Gastrocnemius medialis (tissue), 4 donors: ENCODE results near the gene RPGRIP1. TPM values are rescaled to one million over a fixed set of nuclear protein-coding genes. Genes with fewer than 3 reads are reported as not detected.

Experiments used
- ATAC-seq, 2 donors: fragments of 150-250 bp; one replicate each; pipeline ENCODE4 v1.9.1; 2016
- DNase-seq, 2 donors: peaks; one replicate each; pipeline ENCODE4 v3.0.0-alpha.2; 2019
- H3K27ac ChIP-seq, 4 donors: fragments of 200-600 bp; sonication (generic); 1 replicate in 1 of 4; 2 replicates in 3 of 4; pipeline ENCODE4 v1.5.1; 2016 to 2018; ENCODE audit warnings: mild to moderate bottlenecking in 2 of 4, moderate library complexity in 1 of 4
- H3K27me3 ChIP-seq, 3 donors: fragments of 200-600 bp; sonication (generic) in 2 of 3; 1 replicate in 1 of 3; 2 replicates in 2 of 3; pipeline versions ENCODE4 v1.5.1 to v1.6.0; 2016 to 2019; ENCODE audit warnings: mild to moderate bottlenecking in 1 of 3, moderate library complexity in 1 of 3
- H3K36me3 ChIP-seq, 2 donors: fragments of 200-600 bp; sonication (generic) in 1 of 2; one replicate each; pipeline ENCODE4 v1.5.1; 2017 to 2018
- H3K4me1 ChIP-seq, 2 donors: fragments of 200-600 bp; sonication (generic) in 1 of 2; one replicate each; pipeline ENCODE4 v1.5.1; 2016 to 2017; ENCODE audit warnings: mild to moderate bottlenecking in 2 of 2
- H3K4me3 ChIP-seq, 4 donors: fragments of 200-600 bp; sonication (generic) in 3 of 4; 1 replicate in 1 of 4; 2 replicates in 3 of 4; pipeline ENCODE4 v1.5.1; 2016 to 2019; ENCODE audit warnings: mild to moderate bottlenecking in 2 of 4
- H3K9me3 ChIP-seq, 3 donors: fragments of 200-600 bp; sonication (generic) in 2 of 3; 1 replicate in 1 of 3; 2 replicates in 2 of 3; pipeline ENCODE4 v1.5.1; 2016 to 2019
- CTCF ChIP-seq, 5 experiments: fragments of 450-650 bp in 3 of 5; fragments of 200-600 bp in 2 of 5; sonication (generic) in 2 of 5; IDR thresholded peaks in 4 of 5; conservative IDR thresholded peaks in 1 of 5; 1 replicate in 4 of 5; 2 replicates in 1 of 5; pipeline ENCODE4 v1.5.1; 2016 to 2019; ENCODE audit warnings: antibody characterized with exemption in 5 of 5, mild to moderate bottlenecking in 3 of 5, moderate library complexity in 3 of 5
- POLR2A ChIP-seq, 2 donors: fragments of 450-650 bp; IDR thresholded peaks; one replicate each; pipeline ENCODE4 v1.6.1; 2017; ENCODE audit warnings: antibody characterized with exemption in 2 of 2, mild to moderate bottlenecking in 2 of 2, moderate library complexity in 2 of 2
- in situ Hi-C, 4 donors: fragments of 200-750 bp; cut with MboI; loops; one replicate each; pipeline versions ENCODE4 v1.15.0 to v1.8.0; 2017; ENCODE audit warnings: low sequenced_read_pairs in 4 of 4
- intact Hi-C: fragments of 100-400 bp; cut with DNase I; formaldehyde crosslinking; loops from one replicate; pipeline ENCODE4 v1.15.1; 2023; ENCODE audit warnings: low total_unique reads
- total RNA-seq, 4 donors: library from RNA; depleted of rRNA; stranded (reverse); fragments of >200 nt; gene quantifications; one replicate each; pipeline versions ENCODE4 v1.1.0 to v1.2.3, GENCODE V29; 2016

Gene RPGRIP1
- total RNA-seq, 4 donors from 2014 or later, result not detected

- Histone ChIP-seq H3K27me3 (peaks cover 0 to 4% (median 0%) of the 10 kb centered on the region in 3 donors), H3K9me3 (no peaks in the 10 kb centered on the region), H3K27ac (no peak overlapping the region), H3K4me1 (no peaks in the 10 kb centered on the region), H3K36me3 (no peaks in the 10 kb centered on the region), H3K4me3 (no peak overlapping the region)
- TF ChIP-seq CTCF (IDR thresholded peaks at IDR 0.05 in 4 of 5, conservative IDR thresholded peaks at IDR 0.05 in 1 of 5) (no peak), POLR2A (IDR thresholded peaks at IDR 0.05) (no peak)
- DNase-seq, result no peak
- in situ Hi-C loops (no loop called here), intact Hi-C loops (no loop called here)
- ATAC-seq, result no peak
Observed at GRCh38 chr14:21309956-21310355, 30.1 kb downstream of the RPGRIP1 start.

GRCh38 chr14:21311614-21312013, 31.7 kb downstream of the RPGRIP1 start:
- intact Hi-C loops, result no loop called here
- no peak for TF ChIP-seq CTCF (IDR thresholded peaks at IDR 0.05 in 4 of 5, conservative IDR thresholded peaks at IDR 0.05 in 1 of 5)
- no peak for TF ChIP-seq POLR2A (IDR thresholded peaks at IDR 0.05)
- no peak for ATAC-seq
- Histone ChIP-seq H3K27me3 (peaks cover 0 to 4% (median 0%) of the 10 kb centered on the region in 3 donors), H3K4me1 (no peaks in the 10 kb centered on the region), H3K9me3 (no peaks in the 10 kb centered on the region), H3K27ac (no peak overlapping the region), H3K36me3 (no peaks in the 10 kb centered on the region), H3K4me3 (no peak overlapping the region)
- in situ Hi-C loops, result no loop called here
- no peak for DNase-seq

GRCh38 chr14:21313512-21313911, 33.6 kb downstream of the RPGRIP1 start:
- in situ Hi-C loops (no loop called here), intact Hi-C loops (no loop called here)
- no peak overlapping the region for H3K4me3 ChIP-seq
- no peaks in the 10 kb centered on the region for H3K9me3 ChIP-seq
- no peaks in the 10 kb centered on the region for H3K36me3 ChIP-seq
- no peaks in the 10 kb centered on the region for H3K27me3 ChIP-seq
- ATAC-seq (no peak), DNase-seq (no peak)
- no peak overlapping the region for H3K27ac ChIP-seq
- no peak for TF ChIP-seq CTCF (IDR thresholded peaks at IDR 0.05 in 4 of 5, conservative IDR thresholded peaks at IDR 0.05 in 1 of 5)
- TF ChIP-seq POLR2A (IDR thresholded peaks at IDR 0.05), result no peak
- H3K4me1 ChIP-seq, result no peaks in the 10 kb centered on the region

GRCh38 chr14:21317398-21317797, 37.5 kb downstream of the RPGRIP1 start:
- intact Hi-C loops, result no loop called here

More at GRCh38 chr14:21317398-21317797, 37.5 kb downstream of the RPGRIP1 start:
- no peaks in the 10 kb centered on the region for H3K36me3 ChIP-seq
- DNase-seq, result no peak
- no peaks in the 10 kb centered on the region for H3K4me1 ChIP-seq
- H3K27me3 ChIP-seq, result no peaks in the 10 kb centered on the region
- in situ Hi-C loops, result no loop called here
- no peaks in the 10 kb centered on the region for H3K9me3 ChIP-seq
- no peak overlapping the region for H3K27ac ChIP-seq
- no peak for TF ChIP-seq CTCF (IDR thresholded peaks at IDR 0.05 in 4 of 5, conservative IDR thresholded peaks at IDR 0.05 in 1 of 5)
- no peak for TF ChIP-seq POLR2A (IDR thresholded peaks at IDR 0.05)
- no peak for ATAC-seq
- no peak overlapping the region for H3K4me3 ChIP-seq
